ENCODE results near the gene TCP1. TPM values are rescaled to one million over a fixed set of nuclear protein-coding genes. Genes with fewer than 3 reads are reported as not detected.

Gene TCP1
- total and polyA plus RNA-seq, 8 donors, result 112 to 267 (median 245) TPM

- peaks cover 5 to 78% of the 10 kb centered on the region in 2 donors for H3K4me1 ChIP-seq
- H3K9me3 ChIP-seq, result no peaks in the 10 kb centered on the region
- DNase-seq (no peak), ATAC-seq (no peak)
- intact Hi-C loops (cut with DNase I), result no loop called here
- H3K27me3 ChIP-seq, result no peaks in the 10 kb centered on the region
- TF ChIP-seq, protein P1, sequence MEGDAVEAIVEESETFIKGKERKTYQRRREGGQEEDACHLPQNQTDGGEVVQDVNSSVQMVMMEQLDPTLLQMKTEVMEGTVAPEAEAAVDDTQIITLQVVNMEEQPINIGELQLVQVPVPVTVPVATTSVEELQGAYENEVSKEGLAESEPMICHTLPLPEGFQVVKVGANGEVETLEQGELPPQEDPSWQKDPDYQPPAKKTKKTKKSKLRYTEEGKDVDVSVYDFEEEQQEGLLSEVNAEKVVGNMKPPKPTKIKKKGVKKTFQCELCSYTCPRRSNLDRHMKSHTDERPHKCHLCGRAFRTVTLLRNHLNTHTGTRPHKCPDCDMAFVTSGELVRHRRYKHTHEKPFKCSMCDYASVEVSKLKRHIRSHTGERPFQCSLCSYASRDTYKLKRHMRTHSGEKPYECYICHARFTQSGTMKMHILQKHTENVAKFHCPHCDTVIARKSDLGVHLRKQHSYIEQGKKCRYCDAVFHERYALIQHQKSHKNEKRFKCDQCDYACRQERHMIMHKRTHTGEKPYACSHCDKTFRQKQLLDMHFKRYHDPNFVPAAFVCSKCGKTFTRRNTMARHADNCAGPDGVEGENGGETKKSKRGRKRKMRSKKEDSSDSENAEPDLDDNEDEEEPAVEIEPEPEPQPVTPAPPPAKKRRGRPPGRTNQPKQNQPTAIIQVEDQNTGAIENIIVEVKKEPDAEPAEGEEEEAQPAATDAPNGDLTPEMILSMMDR (IDR thresholded peaks at IDR 0.05), result no peak
- peak overlapping the region in 1 of 2 donors; percentile 99 for H3K27ac ChIP-seq
- H3K36me3 ChIP-seq, result no peaks in the 10 kb centered on the region
- peak overlapping the region in 1 of 2 donors; percentile 94 for H3K4me3 ChIP-seq
Measured at GRCh38 chr6:159729598-159730331, 59.6 kb downstream of the TCP1 start.

DNA sequence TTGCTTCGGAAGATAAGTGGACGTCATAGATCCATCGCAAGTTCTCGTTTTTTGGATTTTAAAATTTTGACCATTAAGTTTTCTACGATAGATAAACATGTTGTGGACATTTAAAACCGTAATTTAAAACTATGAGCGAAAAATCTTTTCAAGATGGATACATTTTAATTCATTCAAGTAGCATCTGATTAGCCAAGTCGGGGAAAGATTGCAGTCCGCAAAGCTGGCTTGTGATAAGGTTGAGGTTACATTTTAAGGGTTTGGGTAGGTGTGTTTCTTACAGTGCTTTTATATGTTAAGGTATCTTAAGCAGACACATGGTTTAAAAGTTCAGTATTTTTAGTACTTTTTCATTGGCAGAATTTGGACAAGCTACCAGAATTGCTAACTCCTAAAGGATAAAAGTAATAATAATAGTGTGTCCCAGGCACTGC, 60.9 kb downstream of the TCP1 start:
- peak overlapping the region; percentile 99 for H3K27ac ChIP-seq
- H3K9me3 ChIP-seq, result no peaks in the 10 kb centered on the region
- H3K4me3 ChIP-seq, result peak overlapping the region; percentile 87 to 94
- TF ChIP-seq, protein P1 (IDR thresholded peaks at IDR 0.05), result no peak
- peaks cover 5 to 75% of the 10 kb centered on the region in 2 donors for H3K4me1 ChIP-seq
- no peak for DNase-seq
- intact Hi-C loops (cut with DNase I), result no loop called here
- no peak for ATAC-seq
- H3K36me3 ChIP-seq, result no peaks in the 10 kb centered on the region
- H3K27me3 ChIP-seq, result no peaks in the 10 kb centered on the region

Other genes starting within 250 kb of the TCP1 start
- gene SOD2, start 96.4 kb downstream of the TCP1 start, total RNA-seq, result 100 to 1,000 TPM; 179 to 879 TPM
- 10 to 100 TPM; 83.7 to 91.9 (median 88.2) TPM for gene SOD2, start 96.4 kb downstream of the TCP1 start, polyA plus RNA-seq (ENCODE audit: insufficient read length in 6 of 6)
- gene WTAP, start 62.1 kb downstream of the TCP1 start, total RNA-seq, result 100 to 1,000 TPM in 1 of 2 donors, 10 to 100 TPM in 1; 66.6 to 104 TPM
- 100 to 1,000 TPM; 116 to 135 (median 128) TPM for gene WTAP, start 62.1 kb downstream of the TCP1 start, polyA plus RNA-seq (ENCODE audit: insufficient read length in 6 of 6)
- 100 to 1,000 TPM in 1 of 2 donors, 10 to 100 TPM in 1; 31.4 to 116 TPM for gene ACAT2, start 27.6 kb downstream of the TCP1 start, total RNA-seq
- 10 to 100 TPM; 25.2 to 37.7 (median 29.4) TPM for gene ACAT2, start 27.6 kb downstream of the TCP1 start, polyA plus RNA-seq (ENCODE audit: insufficient read length in 6 of 6)
- gene MRPL18, start 865 bp upstream of the TCP1 start, total RNA-seq, result 10 to 100 TPM; 56.0 to 67.5 TPM
- gene MRPL18, start 865 bp upstream of the TCP1 start, polyA plus RNA-seq (ENCODE audit: insufficient read length in 6 of 6), result 10 to 100 TPM; 49.8 to 61.8 (median 56.2) TPM
- under 1 TPM; 0.18 to 0.23 TPM for gene PNLDC1, start 10.7 kb upstream of the TCP1 start, total RNA-seq
- under 1 TPM; 0.09 to 0.50 (median 0.20) TPM for gene PNLDC1, start 10.7 kb upstream of the TCP1 start, polyA plus RNA-seq (ENCODE audit: insufficient read length in 6 of 6)
- gene MAS1, start 101.4 kb upstream of the TCP1 start, total RNA-seq, result under 1 TPM in 1 of 2 donors, not detected in 1; 0.03 TPM
- under 1 TPM; 0.02 to 0.07 (median 0.05) TPM for gene MAS1, start 101.4 kb upstream of the TCP1 start, polyA plus RNA-seq (ENCODE audit: insufficient read length in 6 of 6)
- gene IGF2R, start 179.5 kb upstream of the TCP1 start, total RNA-seq, result 100 to 1,000 TPM; 141 to 153 TPM
- gene IGF2R, start 179.5 kb upstream of the TCP1 start, polyA plus RNA-seq (ENCODE audit: insufficient read length in 6 of 6), result 10 to 100 TPM; 56.5 to 61.1 (median 58.4) TPM